SJSA1 (cell line): ENCODE results near the gene C1orf116. TPM values are rescaled to one million over a fixed set of nuclear protein-coding genes. Genes with fewer than 3 reads are reported as not detected.

ENCODE experiments used
- DNase-seq, 2 experiments: peaks; one replicate each; pipeline ENCODE4 v3.0.0-alpha.2; 2015 to 2020; ENCODE audit warnings: low spot score in 2 of 2, low read depth in 1 of 2
- H3K27ac ChIP-seq: fragments of 250-450 bp; sonication (Bioruptor Pico); 2 replicates; pipeline ENCODE4 v1.5.1; 2020; ENCODE audit warnings: mild to moderate bottlenecking, moderate library complexity
- H3K27me3 ChIP-seq: fragments of 250-450 bp; sonication (Bioruptor Pico); replicated peaks from 2 replicates; pipeline ENCODE4 v1.5.1; 2020; ENCODE audit warnings: mild to moderate bottlenecking, moderate library complexity
- H3K36me3 ChIP-seq: fragments of 250-450 bp; sonication (Bioruptor Pico); 2 replicates; pipeline ENCODE4 v1.5.1; 2020; ENCODE audit warnings: mild to moderate bottlenecking
- H3K4me1 ChIP-seq: fragments of 250-450 bp; sonication (Bioruptor Pico); replicated peaks from 2 replicates; pipeline ENCODE4 v1.6.1; 2021; ENCODE audit warnings: mild to moderate bottlenecking
- H3K4me3 ChIP-seq: fragments of 250-450 bp; sonication (Bioruptor Pico); 2 replicates; pipeline ENCODE4 v1.5.1; 2020; ENCODE audit warnings: mild to moderate bottlenecking
- H3K9me3 ChIP-seq: fragments of 250-450 bp; sonication (Bioruptor Pico); replicated peaks from 2 replicates; pipeline ENCODE4 v1.5.1; 2020; ENCODE audit warnings: mild to moderate bottlenecking
- total RNA-seq: library from RNA; depleted of rRNA; stranded (reverse); fragments of >200 nt; shearing (Covaris generic); gene quantifications from 2 replicates; pipeline ENCODE4 v1.2.3, GENCODE V29; 2014

The C1orf116 gene
- total RNA-seq, 1 experiment from 2014 or later: 0.03 TPM

DNA sequence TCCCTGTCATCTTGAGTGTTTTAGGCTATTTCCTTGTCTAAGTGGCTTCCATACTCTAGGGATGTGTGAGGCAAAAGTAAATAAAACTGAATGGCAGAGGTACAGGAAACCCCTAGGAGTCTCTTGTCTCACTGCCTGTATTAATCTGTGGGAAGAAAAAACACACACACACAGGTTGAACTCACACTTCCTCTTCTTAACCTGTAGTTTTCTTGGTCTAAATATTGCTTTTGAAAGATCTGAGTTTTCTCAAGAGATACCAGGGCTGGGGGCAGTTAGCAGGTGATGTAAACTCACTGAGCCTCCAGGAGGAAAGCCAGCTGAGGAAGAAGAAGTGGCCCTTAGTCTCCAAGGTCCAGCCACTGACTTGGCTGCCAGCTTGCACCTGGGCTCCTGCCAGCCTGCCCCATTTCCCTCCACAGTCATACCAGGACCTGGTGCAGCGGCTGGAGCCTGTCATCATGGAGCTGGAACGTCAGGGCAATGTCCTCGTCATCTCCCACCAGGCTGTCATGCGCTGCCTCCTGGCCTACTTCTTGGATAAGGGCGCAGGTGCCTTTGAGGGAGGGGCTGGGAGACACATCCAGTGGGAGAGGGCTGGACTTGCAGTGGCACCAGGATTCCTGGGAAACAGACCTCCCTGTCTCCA is 37.4 kb upstream of the C1orf116 start:
- DNase-seq: no peak
- H3K27me3 ChIP-seq: no peaks in the 10 kb centered on the region
- no peaks in the 10 kb centered on the region; the same call in 1 of the 2 replicates for H3K36me3 ChIP-seq
- no peak overlapping the region for H3K27ac ChIP-seq
- H3K9me3 ChIP-seq: no peaks in the 10 kb centered on the region
- H3K4me3 ChIP-seq: no peak overlapping the region
- no peaks in the 10 kb centered on the region for H3K4me1 ChIP-seq

DNA sequence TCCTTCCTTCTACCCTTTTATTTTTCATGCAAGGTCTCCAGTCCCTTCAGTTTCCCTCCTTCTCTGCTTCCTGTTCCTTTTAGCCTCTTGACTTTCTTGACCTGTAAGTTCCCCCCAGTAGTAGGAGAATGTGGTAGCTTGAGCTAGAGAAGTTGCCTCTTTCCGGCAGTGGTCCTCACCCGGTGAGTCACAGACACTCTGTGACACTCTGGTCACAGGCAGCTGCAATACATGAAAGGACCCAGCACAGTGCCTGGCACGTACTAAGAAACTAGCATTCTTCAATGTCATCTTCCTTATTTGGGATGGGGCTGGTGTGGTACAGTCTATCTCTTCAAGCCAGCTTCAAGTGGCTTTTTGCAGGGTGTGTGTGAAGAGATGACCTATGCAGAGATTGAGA is 36.5 kb upstream of the C1orf116 start:
- Histone ChIP-seq H3K27me3 (no peaks in the 10 kb centered on the region), H3K36me3 (no peaks in the 10 kb centered on the region; the same call in 1 of the 2 replicates), H3K27ac (no peak overlapping the region), H3K9me3 (no peaks in the 10 kb centered on the region), H3K4me3 (no peak overlapping the region), H3K4me1 (no peaks in the 10 kb centered on the region)
- no peak for DNase-seq

DNA sequence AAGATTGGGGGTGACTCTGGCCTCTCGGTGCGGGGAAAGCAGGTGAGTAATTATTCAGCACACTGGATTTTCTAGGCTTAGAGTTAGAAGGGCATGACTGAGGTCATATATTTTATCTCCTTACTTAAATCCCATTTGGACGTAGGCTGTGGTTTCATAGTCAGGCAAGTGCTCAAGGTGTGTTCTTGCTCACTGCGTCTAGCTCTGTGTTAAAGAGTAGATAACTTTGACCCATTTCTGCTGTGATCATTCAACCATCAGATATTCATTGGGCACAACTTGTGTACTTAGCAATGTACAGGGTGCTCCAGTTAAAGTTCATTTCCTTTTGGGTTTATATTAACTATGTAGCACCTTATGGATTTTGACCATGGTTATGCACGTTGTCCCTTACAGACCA is 35.1 kb upstream of the C1orf116 start:
- no peak for DNase-seq
- no peaks in the 10 kb centered on the region for H3K4me1 ChIP-seq
- no peaks in the 10 kb centered on the region for H3K9me3 ChIP-seq

DNA sequence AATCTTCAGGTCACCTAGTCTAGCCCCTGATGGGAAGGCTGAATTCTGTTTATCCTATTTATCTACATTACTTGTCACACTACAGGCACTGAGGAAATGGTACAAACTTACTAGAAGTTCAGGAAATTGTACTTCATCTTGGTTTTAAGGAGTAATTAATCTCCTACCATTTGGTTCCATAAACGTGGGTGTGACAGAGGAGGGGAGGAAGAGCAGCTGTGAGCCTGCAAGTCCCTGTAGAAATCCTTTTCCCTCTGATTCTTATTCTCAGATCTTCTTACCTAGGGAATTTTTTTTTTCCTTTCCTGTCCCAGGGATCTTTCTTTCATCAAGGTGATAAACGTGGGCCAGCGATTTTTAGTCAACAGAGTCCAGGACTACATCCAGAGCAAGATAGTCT is 34.6 kb upstream of the C1orf116 start:
- DNase-seq: no peak
- no peaks in the 10 kb centered on the region for H3K27me3 ChIP-seq
- H3K27ac ChIP-seq: no peak overlapping the region
- H3K9me3 ChIP-seq: no peaks in the 10 kb centered on the region
- H3K4me1 ChIP-seq: no peaks in the 10 kb centered on the region
- peaks cover 2% of the 10 kb centered on the region for H3K36me3 ChIP-seq
- H3K4me3 ChIP-seq: no peak overlapping the region

More for the DNA sequence above, 35.1 kb upstream of the C1orf116 start:
- Histone ChIP-seq H3K36me3 (no peaks in the 10 kb centered on the region; the same call in none of the 2 replicates), H3K27me3 (no peaks in the 10 kb centered on the region), H3K27ac (no peak overlapping the region), H3K4me3 (no peak overlapping the region)

DNA sequence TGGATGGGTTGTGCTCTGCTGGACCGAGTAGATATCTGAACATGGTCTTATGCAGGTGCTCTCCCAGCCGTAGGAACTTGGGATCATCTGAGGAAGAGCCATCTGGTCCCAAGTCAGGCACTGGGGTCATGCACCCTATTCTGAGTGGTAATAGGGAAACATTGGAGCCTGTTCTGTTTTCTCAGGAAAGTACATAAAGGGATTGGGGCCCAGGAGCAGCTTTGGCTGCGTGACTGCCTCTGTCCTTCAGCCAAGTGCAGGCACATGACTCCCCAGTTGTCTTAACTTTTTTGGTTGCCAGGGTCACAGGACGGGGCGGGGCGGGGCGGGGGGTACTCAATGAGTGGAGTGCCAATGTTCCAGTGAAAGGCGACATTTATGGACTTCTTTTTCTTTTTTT is 32.0 kb upstream of the C1orf116 start:
- H3K4me1 ChIP-seq: no peaks in the 10 kb centered on the region
- H3K9me3 ChIP-seq: no peaks in the 10 kb centered on the region
- H3K27ac ChIP-seq: no peak overlapping the region
- no peaks in the 10 kb centered on the region for H3K27me3 ChIP-seq
- no peak overlapping the region for H3K4me3 ChIP-seq
- DNase-seq: no peak
- H3K36me3 ChIP-seq: peaks cover 4% of the 10 kb centered on the region; the same call in 1 of the 2 replicates

DNA sequence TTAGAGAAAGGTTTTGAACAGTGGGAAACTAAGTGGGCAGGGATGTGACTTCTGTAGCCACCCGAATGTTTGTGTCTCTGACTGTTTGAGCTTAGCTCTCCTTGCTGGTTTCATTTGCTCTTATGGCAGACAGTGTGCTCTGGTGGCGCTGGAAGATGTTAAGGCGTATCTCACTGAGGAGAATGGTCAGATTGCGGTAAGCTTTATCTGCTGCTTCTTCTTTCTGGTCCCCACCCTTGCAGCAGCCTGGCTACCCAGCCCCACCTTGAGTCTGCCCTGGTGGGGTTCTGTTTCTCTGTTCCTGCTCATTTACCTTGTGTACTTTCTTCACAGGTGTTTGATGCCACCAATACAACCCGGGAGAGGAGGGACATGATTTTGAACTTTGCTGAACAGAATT is 30.5 kb upstream of the C1orf116 start:
- Histone ChIP-seq H3K4me1 (no peaks in the 10 kb centered on the region), H3K27ac (no peak overlapping the region), H3K9me3 (no peaks in the 10 kb centered on the region), H3K36me3 (peaks cover 4% of the 10 kb centered on the region; the same call in 1 of the 2 replicates), H3K27me3 (no peaks in the 10 kb centered on the region), H3K4me3 (no peak overlapping the region)
- no peak for DNase-seq

DNA sequence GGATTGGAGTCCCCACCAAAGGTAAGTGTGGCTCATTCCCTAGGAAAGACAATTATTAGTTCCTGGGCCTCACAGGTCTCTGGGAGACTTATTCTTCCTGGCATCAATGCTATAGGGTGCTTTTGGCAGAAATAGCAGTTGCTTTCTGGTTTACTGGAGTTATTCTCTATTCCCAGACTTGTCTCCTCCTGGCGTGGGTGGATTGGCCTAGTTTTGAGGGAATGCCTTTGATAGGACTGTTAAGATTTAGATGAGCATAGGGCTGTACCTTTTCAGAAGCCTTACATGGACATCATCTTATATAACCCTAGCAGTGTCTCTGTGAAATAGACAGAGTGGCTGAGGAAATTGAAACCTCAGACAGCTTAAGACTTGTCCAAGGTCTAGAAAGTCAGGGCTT is 29.5 kb upstream of the C1orf116 start:
- H3K27ac ChIP-seq: no peak overlapping the region
- no peaks in the 10 kb centered on the region for H3K27me3 ChIP-seq
- no peaks in the 10 kb centered on the region for H3K4me1 ChIP-seq
- no peak overlapping the region for H3K4me3 ChIP-seq
- DNase-seq: no peak
- H3K36me3 ChIP-seq: peaks cover 4% of the 10 kb centered on the region; the same call in 1 of the 2 replicates
- H3K9me3 ChIP-seq: no peaks in the 10 kb centered on the region

DNA sequence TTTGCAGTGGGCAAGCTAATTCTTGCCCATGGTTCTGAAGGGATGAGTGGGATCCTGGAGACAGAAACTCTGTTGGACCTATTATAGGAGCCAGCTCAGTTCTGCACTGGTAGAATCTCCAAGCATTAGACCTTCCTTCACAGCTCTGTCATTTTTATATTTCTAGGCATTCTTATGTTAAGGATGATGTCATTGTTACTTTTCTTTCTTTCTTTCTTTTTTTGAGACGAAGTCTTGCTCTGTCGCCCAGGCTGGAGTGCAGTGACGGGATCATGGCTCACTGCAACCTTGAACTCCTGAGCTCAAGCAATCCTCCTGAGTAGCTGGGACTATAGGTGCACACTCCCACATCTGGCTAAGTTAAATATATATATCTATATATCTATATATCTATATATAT is 28.0 kb upstream of the C1orf116 start:
- Histone ChIP-seq H3K27me3 (no peaks in the 10 kb centered on the region), H3K9me3 (no peaks in the 10 kb centered on the region), H3K4me1 (no peaks in the 10 kb centered on the region), H3K4me3 (no peak overlapping the region), H3K27ac (no peak overlapping the region), H3K36me3 (peaks cover 4% of the 10 kb centered on the region; the same call in 1 of the 2 replicates)
- DNase-seq: no peak

DNA sequence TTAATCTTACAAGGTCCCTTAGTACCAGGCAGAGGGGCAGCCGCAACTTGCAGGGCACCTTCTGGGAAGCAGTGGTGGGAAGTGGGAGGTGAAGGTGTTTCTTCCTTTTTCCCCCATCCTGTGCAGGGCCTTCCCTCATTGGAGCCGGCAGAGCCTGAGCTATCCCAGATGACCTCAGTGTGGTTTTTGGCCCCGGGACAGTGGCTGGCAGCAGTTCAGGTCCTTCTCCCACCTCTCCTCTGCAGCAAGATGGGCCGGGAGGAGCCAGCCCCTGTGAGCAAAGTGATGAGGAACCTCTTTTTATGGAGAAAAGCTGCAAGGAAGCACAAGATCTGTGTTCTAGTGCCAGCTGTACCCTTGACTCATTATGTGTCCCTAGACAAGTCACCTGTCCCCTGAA is 27.3 kb upstream of the C1orf116 start:
- Histone ChIP-seq H3K4me3 (no peak overlapping the region), H3K4me1 (no peaks in the 10 kb centered on the region), H3K27me3 (no peaks in the 10 kb centered on the region), H3K27ac (no peak overlapping the region), H3K36me3 (peaks cover 4% of the 10 kb centered on the region; the same call in 1 of the 2 replicates), H3K9me3 (no peaks in the 10 kb centered on the region)
- no peak for DNase-seq

DNA sequence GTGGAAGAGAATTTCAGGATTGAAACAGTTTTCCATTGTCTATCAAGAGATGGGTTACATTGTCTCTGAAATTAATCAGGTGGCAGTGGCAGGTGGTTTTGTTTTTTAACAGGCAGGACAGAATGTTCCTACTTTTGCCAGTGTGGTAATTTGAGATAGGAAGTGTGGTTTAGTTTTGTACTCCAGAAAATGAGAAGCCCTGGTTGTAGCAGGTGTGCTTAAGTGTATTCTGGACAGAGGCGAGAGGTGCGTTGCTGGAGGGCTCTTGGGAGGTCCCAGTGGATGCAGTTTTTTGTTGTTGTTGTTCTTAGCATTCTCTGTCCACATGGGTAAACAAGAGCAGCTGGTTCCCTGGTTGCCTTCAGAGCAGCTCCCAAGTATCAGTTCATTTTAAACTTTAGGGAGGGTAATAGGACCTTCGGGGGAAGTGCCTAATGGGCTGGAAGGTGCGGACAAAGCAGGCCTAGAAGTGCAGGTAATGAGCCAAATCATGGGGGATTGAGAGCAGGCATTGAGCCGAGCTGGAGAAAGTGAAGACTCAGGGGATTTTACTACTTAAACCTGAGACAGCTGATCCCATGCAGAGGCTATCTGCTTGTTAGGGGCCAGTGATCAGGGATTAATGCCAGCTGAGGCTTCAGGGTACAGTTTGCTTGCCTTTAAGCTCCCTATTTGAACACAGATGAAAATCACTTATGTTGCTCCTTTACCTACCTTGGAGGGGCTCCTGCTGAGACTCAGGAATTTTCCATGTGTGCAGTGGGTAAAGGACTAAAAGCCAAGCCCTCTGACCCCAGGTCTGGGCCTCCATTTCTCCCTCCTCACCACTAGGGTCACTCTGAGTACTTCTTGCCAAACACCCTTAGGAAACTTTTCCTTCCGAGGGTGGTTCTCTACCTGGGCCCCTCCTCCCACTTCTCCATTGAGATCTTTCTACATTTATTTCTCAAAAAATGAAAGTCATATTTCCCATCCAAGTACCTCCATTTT is 26.6 kb upstream of the C1orf116 start:
- no peak overlapping the region for H3K27ac ChIP-seq
- H3K4me3 ChIP-seq: no peak overlapping the region
- H3K27me3 ChIP-seq: no peaks in the 10 kb centered on the region
- peaks cover 4% of the 10 kb centered on the region; the same call in 1 of the 2 replicates for H3K36me3 ChIP-seq
- no peaks in the 10 kb centered on the region for H3K9me3 ChIP-seq
- DNase-seq: no peak
- no peaks in the 10 kb centered on the region for H3K4me1 ChIP-seq

DNA sequence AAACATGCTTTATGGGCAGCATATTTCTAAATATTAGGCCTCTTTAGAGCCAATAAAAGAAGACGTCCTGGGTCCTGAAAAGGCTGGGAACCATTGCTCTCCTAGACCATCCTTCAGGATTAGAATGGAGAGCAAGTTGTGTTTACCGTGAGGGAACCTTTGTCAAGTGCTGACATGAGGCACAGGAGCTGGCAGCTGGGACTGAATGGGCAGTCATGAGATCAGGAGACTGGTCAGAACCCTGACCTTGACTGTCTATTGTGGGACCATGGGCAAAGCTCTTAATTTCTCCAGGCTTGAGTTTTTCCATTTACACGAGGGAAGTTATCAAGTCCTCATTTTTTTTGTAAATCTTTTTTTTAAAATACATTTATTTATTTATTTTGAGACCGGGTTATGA is 25.7 kb upstream of the C1orf116 start:
- no peak overlapping the region for H3K27ac ChIP-seq
- H3K9me3 ChIP-seq: no peaks in the 10 kb centered on the region
- peaks cover 4% of the 10 kb centered on the region; the same call in 1 of the 2 replicates for H3K36me3 ChIP-seq
- no peak overlapping the region for H3K4me3 ChIP-seq
- no peak for DNase-seq
- H3K27me3 ChIP-seq: no peaks in the 10 kb centered on the region
- no peaks in the 10 kb centered on the region for H3K4me1 ChIP-seq

DNA sequence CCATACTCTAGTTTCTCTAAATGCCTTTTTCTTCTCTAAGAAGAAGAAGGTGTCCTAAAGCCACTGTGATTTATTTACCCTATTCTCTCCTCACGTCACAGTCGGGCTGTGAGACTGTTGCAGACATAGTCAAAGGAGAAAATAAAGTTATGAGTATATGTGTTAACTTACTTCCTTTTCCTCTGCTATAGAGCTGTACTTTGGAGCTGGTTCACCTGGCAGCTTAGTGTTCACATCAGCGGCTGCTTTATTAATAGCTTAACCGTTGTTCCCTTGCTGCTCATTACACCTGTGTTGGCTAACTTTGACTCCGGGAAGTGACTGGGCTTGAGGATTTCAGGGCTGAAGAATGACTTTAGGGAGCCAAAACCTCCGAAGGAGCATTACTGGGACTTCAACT is 24.1 kb upstream of the C1orf116 start:
- H3K4me3 ChIP-seq: no peak overlapping the region
- no peak for DNase-seq

DNA sequence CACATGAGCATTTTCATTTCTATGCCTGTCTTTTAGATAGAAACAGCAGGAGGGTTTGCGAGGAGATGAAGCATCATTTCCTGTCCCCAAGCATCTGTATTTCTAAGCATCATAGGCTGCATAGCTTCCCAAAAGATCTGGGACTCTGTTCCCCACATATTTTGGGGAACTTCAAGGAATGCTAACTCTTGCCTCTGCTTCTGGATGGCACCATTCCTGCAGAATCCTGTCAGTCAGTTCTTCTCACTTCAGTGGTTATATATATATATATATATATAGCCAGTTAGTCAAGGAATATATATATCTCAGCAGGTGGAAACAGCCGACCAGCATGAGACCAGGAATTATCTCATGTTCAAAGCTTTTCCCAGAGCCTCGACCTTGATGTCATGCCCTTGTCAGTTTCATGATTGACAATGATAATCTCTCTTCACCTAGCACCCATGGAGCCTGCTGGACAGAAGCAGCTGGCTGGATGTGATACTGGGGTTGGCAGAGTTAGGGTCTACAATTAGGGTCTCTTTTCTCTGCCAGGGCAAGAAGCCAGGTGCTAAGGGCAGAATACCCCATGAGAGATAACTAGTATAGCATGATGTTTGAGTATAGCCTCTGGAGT is 22.9 kb upstream of the C1orf116 start:
- Histone ChIP-seq H3K9me3 (no peaks in the 10 kb centered on the region), H3K36me3 (peaks cover 3% of the 10 kb centered on the region), H3K4me1 (peaks cover 16% of the 10 kb centered on the region), H3K27me3 (no peaks in the 10 kb centered on the region), H3K27ac (no peak overlapping the region), H3K4me3 (no peak overlapping the region)
- no peak for DNase-seq

More for the DNA sequence above, 24.1 kb upstream of the C1orf116 start:
- Histone ChIP-seq H3K4me1 (peaks cover 8% of the 10 kb centered on the region), H3K27me3 (no peaks in the 10 kb centered on the region), H3K9me3 (no peaks in the 10 kb centered on the region), H3K36me3 (no peaks in the 10 kb centered on the region), H3K27ac (no peak overlapping the region)

DNA sequence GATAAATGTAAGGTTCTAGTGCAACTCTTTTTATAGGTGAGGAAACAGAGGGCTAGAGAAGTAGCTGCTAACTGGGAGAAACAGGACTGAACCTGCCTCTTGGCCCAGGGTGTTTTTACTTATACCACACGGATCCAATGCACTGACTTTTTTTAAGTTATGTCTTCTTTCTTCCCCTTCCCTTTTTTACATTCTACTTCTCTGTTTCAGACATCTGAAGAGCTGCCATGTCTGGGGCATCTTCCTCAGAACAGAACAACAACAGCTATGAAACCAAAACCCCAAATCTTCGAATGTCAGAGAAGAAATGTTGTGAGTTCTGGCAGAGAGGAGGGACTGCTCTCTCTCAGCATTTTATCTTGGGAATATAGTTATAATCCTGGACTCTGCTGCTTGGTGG is 21.9 kb upstream of the C1orf116 start:
- no peaks in the 10 kb centered on the region for H3K9me3 ChIP-seq
- H3K4me1 ChIP-seq: peaks cover 17% of the 10 kb centered on the region
- no peak overlapping the region for H3K27ac ChIP-seq
- no peak for DNase-seq
- H3K27me3 ChIP-seq: no peaks in the 10 kb centered on the region
- no peak overlapping the region for H3K4me3 ChIP-seq
- peaks cover 6% of the 10 kb centered on the region for H3K36me3 ChIP-seq
